ENCODE results near the gene NDUFAF2. TPM values are rescaled to one million over a fixed set of nuclear protein-coding genes. Genes with fewer than 3 reads are reported as not detected.
"Not testable (repeated sequence)": the region's sequence is repeated elsewhere in the genome, so short reads cannot be mapped to it uniquely, and the experiment has no call there.

NDUFAF2 gene
- total RNA-seq, 1 donor from 2014 or later = 38.3 TPM

- DNase-seq (ENCODE audit: low spot score in 2 of 2) = no peak
- no peak overlapping the region for H3K27ac ChIP-seq
- no peak for TF ChIP-seq CTCF (IDR thresholded peaks at IDR 0.05)
- no peaks in the 10 kb centered on the region for H3K9me3 ChIP-seq
- intact Hi-C loops (cut with DNase I) = no loop called here
- H3K27me3 ChIP-seq = no peaks in the 10 kb centered on the region
- H3K4me3 ChIP-seq = no peak overlapping the region
- no peaks in the 10 kb centered on the region for H3K36me3 ChIP-seq
- H3K4me1 ChIP-seq = no peaks in the 10 kb centered on the region
Observed at GRCh38 chr5:61082516-61083280, 137.7 kb downstream of the NDUFAF2 start.

- Histone ChIP-seq H3K9me3 (no peaks in the 10 kb centered on the region), H3K36me3 (no peaks in the 10 kb centered on the region), H3K27me3 (no peaks in the 10 kb centered on the region), H3K4me1 (no peaks in the 10 kb centered on the region), H3K4me3 (no peak overlapping the region), H3K27ac (no peak overlapping the region)
- no peak for DNase-seq (ENCODE audit: low spot score in 2 of 2)
- no peak for TF ChIP-seq CTCF (IDR thresholded peaks at IDR 0.05)
- intact Hi-C loops (cut with DNase I) = no loop called here
Observed at GRCh38 chr5:61084658-61085057, 139.7 kb downstream of the NDUFAF2 start.

- DNase-seq (ENCODE audit: low spot score in 2 of 2) = no peak
- H3K4me1 ChIP-seq = no peaks in the 10 kb centered on the region
- H3K4me3 ChIP-seq = no peak overlapping the region
- no peak for TF ChIP-seq CTCF (IDR thresholded peaks at IDR 0.05)
- no peak overlapping the region for H3K27ac ChIP-seq
- H3K36me3 ChIP-seq = no peaks in the 10 kb centered on the region
- H3K27me3 ChIP-seq = no peaks in the 10 kb centered on the region
- intact Hi-C loops (cut with DNase I) = no loop called here
- H3K9me3 ChIP-seq = no peaks in the 10 kb centered on the region
Observed at GRCh38 chr5:61085885-61086284, 140.9 kb downstream of the NDUFAF2 start.

GRCh38 chr5:61087921-61088320, 142.9 kb downstream of the NDUFAF2 start:
- no peak for DNase-seq (ENCODE audit: low spot score in 2 of 2)
- H3K9me3 ChIP-seq = peaks cover 0 to 7% of the 10 kb centered on the region in 2 donors
- no peaks in the 10 kb centered on the region for H3K36me3 ChIP-seq
- no peak overlapping the region for H3K4me3 ChIP-seq
- no peak for TF ChIP-seq CTCF (IDR thresholded peaks at IDR 0.05)
- no peaks in the 10 kb centered on the region for H3K27me3 ChIP-seq
- intact Hi-C loops (cut with DNase I) = no loop called here
- H3K27ac ChIP-seq = no peak overlapping the region
- no peaks in the 10 kb centered on the region for H3K4me1 ChIP-seq

- DNase-seq (ENCODE audit: low spot score in 2 of 2) = no peak
- no peaks in the 10 kb centered on the region for H3K27me3 ChIP-seq
- H3K27ac ChIP-seq = no peak overlapping the region
- H3K4me3 ChIP-seq = no peak overlapping the region
- H3K36me3 ChIP-seq = no peaks in the 10 kb centered on the region
- H3K4me1 ChIP-seq = no peaks in the 10 kb centered on the region
- intact Hi-C loops (cut with DNase I) = no loop called here
- no peak for TF ChIP-seq CTCF (IDR thresholded peaks at IDR 0.05)
- peaks cover 0 to 7% of the 10 kb centered on the region in 2 donors for H3K9me3 ChIP-seq
Observed at GRCh38 chr5:61089351-61089750, 144.3 kb downstream of the NDUFAF2 start.

- H3K9me3 ChIP-seq; H3K27ac ChIP-seq; H3K4me1 ChIP-seq; intact Hi-C loops (cut with DNase I); DNase-seq (ENCODE audit: low spot score in 2 of 2); H3K36me3 ChIP-seq; H3K27me3 ChIP-seq; H3K4me3 ChIP-seq: not testable (repeated sequence)
Observed at GRCh38 chr5:61093046-61093771, 148.2 kb downstream of the NDUFAF2 start.
